HepG2 (cell line): Measurements from ENCODE around the gene PNKP. TPM values are rescaled to one million over a fixed set of nuclear protein-coding genes. Genes with fewer than 3 reads are reported as not detected.

Source experiments
- MEIS1 ChIP-seq: sonication (generic); formaldehyde crosslinking; IDR thresholded peaks from 2 replicates; pipeline ENCODE4 v1.9.0; 2021; ENCODE audit warnings: mild to moderate bottlenecking, missing genetic modification reagents, moderate library complexity, borderline replicate concordance
- MXI1 ChIP-seq: IDR thresholded peaks from 3 replicates; pipeline ENCODE4 v1.6.1; 2012; ENCODE audit warnings: low read depth, low read length, inconsistent platforms, borderline replicate concordance
- POLR2AphosphoS5 ChIP-seq: IDR thresholded peaks from 2 replicates; pipeline ENCODE4 v1.6.1; 2012; ENCODE audit warnings: low read depth, low read length
- RAD21 ChIP-seq: fragments of 450-650 bp; formaldehyde crosslinking; IDR thresholded peaks from 2 replicates; pipeline ENCODE4 v1.5.0; 2020; ENCODE audit warnings: mild to moderate bottlenecking
- SOX5 ChIP-seq: IDR thresholded peaks from 2 replicates; pipeline ENCODE4 v1.6.1; 2016; ENCODE audit warnings: borderline replicate concordance
- YEATS2 ChIP-seq: sonication (generic); formaldehyde crosslinking; IDR thresholded peaks from 2 replicates; pipeline ENCODE4 v1.4.0; 2020; ENCODE audit warnings: missing genetic modification reagents, borderline replicate concordance
- ZFP37 ChIP-seq: sonication (generic); formaldehyde crosslinking; IDR thresholded peaks from 2 replicates; pipeline ENCODE4 v1.4.0; 2020; ENCODE audit warnings: missing genetic modification reagents, borderline replicate concordance
- ZNF317 ChIP-seq: sonication (generic); formaldehyde crosslinking; IDR thresholded peaks from 2 replicates; pipeline ENCODE4 v1.5.0; 2020; ENCODE audit warnings: mild to moderate bottlenecking, missing genetic modification reagents
- ZNF761 ChIP-seq: sonication (generic); formaldehyde crosslinking; conservative IDR thresholded peaks from 2 replicates; pipeline ENCODE4 v1.4.0; 2020; ENCODE audit warnings: mild to moderate bottlenecking, missing genetic modification reagents
- polyA plus RNA-seq, 8 experiments: library from polyadenylated mRNA; depleted of rRNA in 3 of 8; stranded (reverse) in 7 of 8; unstranded in 1 of 8; fragments of >200 nt; fragmentation: Illumina TruSeq in 4 of 8; extraction: Trizol in 4 of 8; gene quantifications; 2 replicates each; pipeline versions ENCODE4 v1.2.1 to v1.2.3, GENCODE V29; 2011 to 2016; ENCODE audit warnings: low read depth in 4 of 8, missing spikeins in 1 of 8, mixed read lengths in 1 of 8; ENCODE audit not compliant: insufficient read depth in 1 of 8
- total RNA-seq, 5 experiments: library from RNA; depleted of rRNA; stranded (reverse); fragments of >200 nt; fragmentation: Illumina TruSeq; extraction: Trizol; gene quantifications; 2 replicates each; pipeline ENCODE4 v1.2.3, GENCODE V29; 2016; ENCODE audit warnings: low read depth in 1 of 5
- TF ChIP-seq, protein P1 (sequence below), 2 experiments: sonication (generic) in 1 of 2; formaldehyde crosslinking in 1 of 2; IDR thresholded peaks; 2 replicates each; pipeline versions ENCODE4 v1.6.1 to v1.9.0; 2014 to 2022; ENCODE audit warnings: antibody characterized with exemption in 1 of 2, borderline replicate concordance in 1 of 2, inconsistent platforms in 1 of 2, low read depth in 1 of 2, missing genetic modification reagents in 1 of 2
- TF ChIP-seq, protein P2 (sequence below): sonication (generic); formaldehyde crosslinking; IDR thresholded peaks from 2 replicates; pipeline ENCODE4 v1.5.0; 2020; ENCODE audit warnings: missing genetic modification reagents
- TF ChIP-seq, protein P3 (sequence below): sonication (generic); formaldehyde crosslinking; IDR thresholded peaks from 2 replicates; pipeline ENCODE4 v1.4.0; 2020; ENCODE audit warnings: missing genetic modification reagents
- TF ChIP-seq, protein P4 (sequence below): IDR thresholded peaks from 2 replicates; pipeline ENCODE4 v1.6.1; 2018; ENCODE audit warnings: missing genetic modification reagents, mild to moderate bottlenecking, missing compliant biosample characterization
- TF ChIP-seq, protein P5 (sequence below): sonication (generic); formaldehyde crosslinking; IDR thresholded peaks from 2 replicates; pipeline ENCODE4 v1.5.0; 2020; ENCODE audit warnings: missing genetic modification reagents, mild to moderate bottlenecking, borderline replicate concordance
- TF ChIP-seq, protein P6 (sequence below): sonication (generic); formaldehyde crosslinking; IDR thresholded peaks from 2 replicates; pipeline ENCODE4 v1.4.0; 2020; ENCODE audit warnings: mild to moderate bottlenecking, low read depth, missing genetic modification reagents

Gene PNKP
- total and polyA plus RNA-seq, 2 of the 13 experiments (the other 11 are each of a cell fraction or from before 2014, with no cell fraction given), result 12.7 to 27.1 TPM

DNA sequence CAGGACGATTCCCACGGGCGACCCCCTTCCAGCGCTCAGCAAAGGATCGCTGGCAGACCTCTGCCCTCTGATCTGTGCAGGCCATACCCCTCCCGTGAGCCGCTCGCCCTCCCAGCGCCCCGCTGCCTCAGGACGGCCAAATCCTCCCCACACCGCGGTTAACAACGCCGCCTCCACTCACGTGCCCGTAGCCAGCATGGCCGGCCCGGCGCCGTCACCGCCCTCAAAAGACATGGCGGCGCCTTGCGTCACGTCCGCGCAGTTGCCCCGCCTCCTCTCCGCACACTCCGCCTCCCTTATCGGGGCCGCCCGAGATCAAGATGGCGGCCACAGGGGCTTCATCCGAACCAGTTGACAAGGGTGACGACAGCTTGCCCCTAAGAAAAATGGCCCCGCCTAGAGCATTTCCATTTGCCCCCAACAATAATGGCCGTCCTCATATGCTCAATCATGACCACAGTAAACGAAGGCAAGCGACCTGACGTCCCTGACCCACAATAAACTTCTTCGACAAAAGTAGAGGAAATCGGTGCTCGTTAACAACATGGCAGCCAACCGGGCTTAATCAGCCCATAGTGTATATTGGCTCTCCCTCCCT lies 9.1 kb upstream of the PNKP start (continued):
- TF ChIP-seq ZNF317 (CRISPR knock-in tag), result peak; percentile 83
- TF ChIP-seq MXI1, result peak; percentile 87; the same call in 1 of the 3 replicates
- TF ChIP-seq SOX5 (CRISPR knock-in tag), result no peak
- TF ChIP-seq RAD21, result no peak
- TF ChIP-seq POLR2AphosphoS5, result peak; percentile 53; the same call in 1 of the 2 replicates
- TF ChIP-seq ZNF761 (CRISPR knock-in tag), result peak; percentile 38; the same call in 1 of the 2 replicates
- TF ChIP-seq, protein P1, sequence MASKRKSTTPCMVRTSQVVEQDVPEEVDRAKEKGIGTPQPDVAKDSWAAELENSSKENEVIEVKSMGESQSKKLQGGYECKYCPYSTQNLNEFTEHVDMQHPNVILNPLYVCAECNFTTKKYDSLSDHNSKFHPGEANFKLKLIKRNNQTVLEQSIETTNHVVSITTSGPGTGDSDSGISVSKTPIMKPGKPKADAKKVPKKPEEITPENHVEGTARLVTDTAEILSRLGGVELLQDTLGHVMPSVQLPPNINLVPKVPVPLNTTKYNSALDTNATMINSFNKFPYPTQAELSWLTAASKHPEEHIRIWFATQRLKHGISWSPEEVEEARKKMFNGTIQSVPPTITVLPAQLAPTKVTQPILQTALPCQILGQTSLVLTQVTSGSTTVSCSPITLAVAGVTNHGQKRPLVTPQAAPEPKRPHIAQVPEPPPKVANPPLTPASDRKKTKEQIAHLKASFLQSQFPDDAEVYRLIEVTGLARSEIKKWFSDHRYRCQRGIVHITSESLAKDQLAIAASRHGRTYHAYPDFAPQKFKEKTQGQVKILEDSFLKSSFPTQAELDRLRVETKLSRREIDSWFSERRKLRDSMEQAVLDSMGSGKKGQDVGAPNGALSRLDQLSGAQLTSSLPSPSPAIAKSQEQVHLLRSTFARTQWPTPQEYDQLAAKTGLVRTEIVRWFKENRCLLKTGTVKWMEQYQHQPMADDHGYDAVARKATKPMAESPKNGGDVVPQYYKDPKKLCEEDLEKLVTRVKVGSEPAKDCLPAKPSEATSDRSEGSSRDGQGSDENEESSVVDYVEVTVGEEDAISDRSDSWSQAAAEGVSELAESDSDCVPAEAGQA (IDR thresholded peaks at IDR 0.05; ENCODE audit: low read depth), result peak; percentile 99
- TF ChIP-seq, protein P1 (CRISPR knock-in tag; IDR thresholded peaks at IDR 0.05; ENCODE audit: borderline replicate concordance), result no peak; the same call in 1 of the 2 replicates
- TF ChIP-seq, protein P2, sequence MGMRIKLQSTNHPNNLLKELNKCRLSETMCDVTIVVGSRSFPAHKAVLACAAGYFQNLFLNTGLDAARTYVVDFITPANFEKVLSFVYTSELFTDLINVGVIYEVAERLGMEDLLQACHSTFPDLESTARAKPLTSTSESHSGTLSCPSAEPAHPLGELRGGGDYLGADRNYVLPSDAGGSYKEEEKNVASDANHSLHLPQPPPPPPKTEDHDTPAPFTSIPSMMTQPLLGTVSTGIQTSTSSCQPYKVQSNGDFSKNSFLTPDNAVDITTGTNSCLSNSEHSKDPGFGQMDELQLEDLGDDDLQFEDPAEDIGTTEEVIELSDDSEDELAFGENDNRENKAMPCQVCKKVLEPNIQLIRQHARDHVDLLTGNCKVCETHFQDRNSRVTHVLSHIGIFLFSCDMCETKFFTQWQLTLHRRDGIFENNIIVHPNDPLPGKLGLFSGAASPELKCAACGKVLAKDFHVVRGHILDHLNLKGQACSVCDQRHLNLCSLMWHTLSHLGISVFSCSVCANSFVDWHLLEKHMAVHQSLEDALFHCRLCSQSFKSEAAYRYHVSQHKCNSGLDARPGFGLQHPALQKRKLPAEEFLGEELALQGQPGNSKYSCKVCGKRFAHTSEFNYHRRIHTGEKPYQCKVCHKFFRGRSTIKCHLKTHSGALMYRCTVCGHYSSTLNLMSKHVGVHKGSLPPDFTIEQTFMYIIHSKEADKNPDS (CRISPR knock-in tag), result peak; percentile 47; the same call in 1 of the 2 replicates
- TF ChIP-seq, protein P3, sequence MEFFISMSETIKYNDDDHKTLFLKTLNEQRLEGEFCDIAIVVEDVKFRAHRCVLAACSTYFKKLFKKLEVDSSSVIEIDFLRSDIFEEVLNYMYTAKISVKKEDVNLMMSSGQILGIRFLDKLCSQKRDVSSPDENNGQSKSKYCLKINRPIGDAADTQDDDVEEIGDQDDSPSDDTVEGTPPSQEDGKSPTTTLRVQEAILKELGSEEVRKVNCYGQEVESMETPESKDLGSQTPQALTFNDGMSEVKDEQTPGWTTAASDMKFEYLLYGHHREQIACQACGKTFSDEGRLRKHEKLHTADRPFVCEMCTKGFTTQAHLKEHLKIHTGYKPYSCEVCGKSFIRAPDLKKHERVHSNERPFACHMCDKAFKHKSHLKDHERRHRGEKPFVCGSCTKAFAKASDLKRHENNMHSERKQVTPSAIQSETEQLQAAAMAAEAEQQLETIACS (CRISPR knock-in tag), result no peak
- TF ChIP-seq YEATS2 (CRISPR knock-in tag), result peak; percentile 70; the same call in 1 of the 2 replicates
- TF ChIP-seq, protein P4, sequence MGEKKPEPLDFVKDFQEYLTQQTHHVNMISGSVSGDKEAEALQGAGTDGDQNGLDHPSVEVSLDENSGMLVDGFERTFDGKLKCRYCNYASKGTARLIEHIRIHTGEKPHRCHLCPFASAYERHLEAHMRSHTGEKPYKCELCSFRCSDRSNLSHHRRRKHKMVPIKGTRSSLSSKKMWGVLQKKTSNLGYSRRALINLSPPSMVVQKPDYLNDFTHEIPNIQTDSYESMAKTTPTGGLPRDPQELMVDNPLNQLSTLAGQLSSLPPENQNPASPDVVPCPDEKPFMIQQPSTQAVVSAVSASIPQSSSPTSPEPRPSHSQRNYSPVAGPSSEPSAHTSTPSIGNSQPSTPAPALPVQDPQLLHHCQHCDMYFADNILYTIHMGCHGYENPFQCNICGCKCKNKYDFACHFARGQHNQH (CRISPR knock-in tag), result peak; percentile 70; the same call in 1 of the 2 replicates
- TF ChIP-seq, protein P5, sequence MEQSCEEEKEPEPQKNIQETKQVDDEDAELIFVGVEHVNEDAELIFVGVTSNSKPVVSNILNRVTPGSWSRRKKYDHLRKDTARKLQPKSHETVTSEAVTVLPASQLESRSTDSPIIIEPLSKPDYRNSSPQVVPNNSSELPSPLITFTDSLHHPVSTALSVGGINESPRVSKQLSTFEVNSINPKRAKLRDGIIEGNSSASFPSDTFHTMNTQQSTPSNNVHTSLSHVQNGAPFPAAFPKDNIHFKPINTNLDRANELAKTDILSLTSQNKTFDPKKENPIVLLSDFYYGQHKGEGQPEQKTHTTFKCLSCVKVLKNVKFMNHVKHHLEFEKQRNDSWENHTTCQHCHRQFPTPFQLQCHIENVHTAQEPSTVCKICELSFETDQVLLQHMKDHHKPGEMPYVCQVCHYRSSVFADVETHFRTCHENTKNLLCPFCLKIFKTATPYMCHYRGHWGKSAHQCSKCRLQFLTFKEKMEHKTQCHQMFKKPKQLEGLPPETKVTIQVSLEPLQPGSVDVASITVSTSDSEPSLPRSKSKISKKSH (CRISPR knock-in tag), result no peak
- TF ChIP-seq ZFP37 (CRISPR knock-in tag), result no peak
- TF ChIP-seq, protein P6, sequence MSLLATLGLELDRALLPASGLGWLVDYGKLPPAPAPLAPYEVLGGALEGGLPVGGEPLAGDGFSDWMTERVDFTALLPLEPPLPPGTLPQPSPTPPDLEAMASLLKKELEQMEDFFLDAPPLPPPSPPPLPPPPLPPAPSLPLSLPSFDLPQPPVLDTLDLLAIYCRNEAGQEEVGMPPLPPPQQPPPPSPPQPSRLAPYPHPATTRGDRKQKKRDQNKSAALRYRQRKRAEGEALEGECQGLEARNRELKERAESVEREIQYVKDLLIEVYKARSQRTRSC (CRISPR knock-in tag), result peak; percentile 80; the same call in 1 of the 2 replicates
- TF ChIP-seq MEIS1 (CRISPR knock-in tag), result peak; percentile 79
